ENCODE measurements around the gene DOCK10.

GRCh38 chr2:225064928-225065327 lies 22.7 kb upstream of the DOCK10 start:
- TF ChIP-seq, protein P1, sequence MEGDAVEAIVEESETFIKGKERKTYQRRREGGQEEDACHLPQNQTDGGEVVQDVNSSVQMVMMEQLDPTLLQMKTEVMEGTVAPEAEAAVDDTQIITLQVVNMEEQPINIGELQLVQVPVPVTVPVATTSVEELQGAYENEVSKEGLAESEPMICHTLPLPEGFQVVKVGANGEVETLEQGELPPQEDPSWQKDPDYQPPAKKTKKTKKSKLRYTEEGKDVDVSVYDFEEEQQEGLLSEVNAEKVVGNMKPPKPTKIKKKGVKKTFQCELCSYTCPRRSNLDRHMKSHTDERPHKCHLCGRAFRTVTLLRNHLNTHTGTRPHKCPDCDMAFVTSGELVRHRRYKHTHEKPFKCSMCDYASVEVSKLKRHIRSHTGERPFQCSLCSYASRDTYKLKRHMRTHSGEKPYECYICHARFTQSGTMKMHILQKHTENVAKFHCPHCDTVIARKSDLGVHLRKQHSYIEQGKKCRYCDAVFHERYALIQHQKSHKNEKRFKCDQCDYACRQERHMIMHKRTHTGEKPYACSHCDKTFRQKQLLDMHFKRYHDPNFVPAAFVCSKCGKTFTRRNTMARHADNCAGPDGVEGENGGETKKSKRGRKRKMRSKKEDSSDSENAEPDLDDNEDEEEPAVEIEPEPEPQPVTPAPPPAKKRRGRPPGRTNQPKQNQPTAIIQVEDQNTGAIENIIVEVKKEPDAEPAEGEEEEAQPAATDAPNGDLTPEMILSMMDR (IDR thresholded peaks at IDR 0.05), result no peak
- TF ChIP-seq EZH2 (IDR thresholded peaks at IDR 0.05; ENCODE audit: borderline replicate concordance, insufficient read depth, low read depth, low read length, poor library complexity, severe bottlenecking), result no peak
